GM18505 (cell line): ENCODE measurements around the gene RPL6.
"Not testable (repeated sequence)": the region's sequence is repeated elsewhere in the genome, so short reads cannot be mapped to it uniquely, and the experiment has no call there.

Source experiments
- ATAC-seq: cut with Tn5 transposase; IDR thresholded peaks from one replicate; pipeline ENCODE4 v1.9.1; 2021; ENCODE audit not compliant: unreplicated experiment
- POLR2A ChIP-seq: IDR thresholded peaks from 4 replicates; pipeline ENCODE4 v1.6.1; 2011; ENCODE audit warnings: borderline replicate concordance; ENCODE audit not compliant: insufficient read depth, insufficient read length; ENCODE audit errors: extremely low read depth

Gene RPL6

GRCh38 chr12:112431965-112432364, 22.6 kb upstream of the RPL6 start:
- no peak for TF ChIP-seq POLR2A

GRCh38 chr12:112430929-112431328, 21.5 kb upstream of the RPL6 start:
- TF ChIP-seq POLR2A: no peak
- no peak for ATAC-seq

More at GRCh38 chr12:112431965-112432364, 22.6 kb upstream of the RPL6 start:
- ATAC-seq: no peak

DNA sequence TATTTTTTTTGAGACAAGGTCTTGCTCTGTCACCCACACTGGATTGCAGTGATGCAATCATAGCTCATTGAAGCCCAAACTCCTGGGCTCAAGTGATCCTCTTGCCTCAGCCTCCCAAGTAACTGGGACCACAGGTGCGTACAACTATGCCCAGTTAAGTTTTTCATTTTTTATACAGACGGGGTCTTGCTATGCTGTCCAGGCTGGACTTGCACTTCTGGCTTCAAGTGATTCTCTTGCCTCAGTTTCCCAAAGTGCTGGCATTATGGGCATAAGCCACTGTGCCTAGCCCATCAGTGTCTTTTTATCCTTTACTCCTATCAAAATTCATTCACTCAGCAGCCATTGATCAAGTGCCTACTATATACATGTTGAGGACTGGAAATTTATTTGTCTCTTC, 18.4 kb upstream of the RPL6 start:
- TF ChIP-seq POLR2A: no peak
- no peak for ATAC-seq

DNA sequence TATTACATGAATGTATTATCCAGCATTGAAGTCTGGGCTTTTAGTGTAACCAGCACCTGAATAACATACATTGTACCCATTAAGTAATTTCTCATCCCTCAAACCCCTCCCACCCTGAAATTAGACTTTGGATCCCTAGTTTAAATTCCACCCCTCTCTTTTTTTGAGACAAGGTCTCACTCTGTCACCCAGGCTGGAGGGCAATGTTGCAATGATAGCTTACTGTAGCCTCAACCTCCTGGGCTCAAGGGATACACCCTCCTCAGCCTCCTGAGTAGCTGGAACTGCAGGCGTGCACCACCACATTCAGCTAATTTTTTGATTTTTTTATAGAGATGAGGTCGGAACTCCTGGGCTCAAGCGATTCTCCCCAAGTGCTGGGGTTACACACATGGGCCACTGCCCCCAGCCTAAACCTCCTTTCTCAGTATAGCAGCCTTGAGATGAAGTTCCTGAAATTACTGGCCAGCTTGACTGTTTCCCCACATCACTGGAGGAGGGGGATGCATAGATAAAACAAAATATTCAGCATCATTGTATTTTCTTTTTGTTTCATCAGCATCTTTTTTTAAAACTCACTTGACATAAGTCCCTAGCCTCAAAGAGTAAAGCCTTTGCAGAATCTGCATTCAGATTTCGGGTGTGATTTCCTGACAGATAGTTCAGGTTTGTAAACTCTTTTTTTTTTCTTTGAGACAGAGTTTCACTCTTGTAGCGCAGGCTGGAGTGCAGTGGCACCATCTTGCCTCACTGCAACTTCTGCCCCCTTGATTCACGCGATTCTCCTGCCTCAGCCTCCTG, 16.4 kb upstream of the RPL6 start:
- TF ChIP-seq POLR2A: no peak

DNA sequence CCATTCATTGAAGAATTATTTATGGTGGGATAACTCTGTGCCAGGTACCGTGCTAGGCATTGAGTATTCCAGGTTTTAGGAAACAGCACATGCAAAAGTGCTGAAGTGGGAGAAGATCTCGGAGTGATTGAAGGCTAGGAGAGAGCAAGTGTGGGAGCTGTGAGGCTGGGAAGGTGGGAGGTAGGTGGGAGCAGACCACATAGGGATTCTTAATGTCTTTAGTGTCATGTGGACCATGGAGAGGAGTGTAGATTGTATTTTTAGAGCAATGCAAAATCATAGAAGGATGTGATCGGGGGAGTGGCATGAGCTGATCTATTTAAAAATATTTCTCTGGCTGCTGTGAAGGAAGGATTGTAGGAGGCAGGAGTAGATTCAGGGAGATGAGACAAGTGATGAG, 14.7 kb upstream of the RPL6 start:
- no peak for ATAC-seq
- no peak for TF ChIP-seq POLR2A

More for the DNA sequence above, 16.4 kb upstream of the RPL6 start:
- ATAC-seq: no peak

DNA sequence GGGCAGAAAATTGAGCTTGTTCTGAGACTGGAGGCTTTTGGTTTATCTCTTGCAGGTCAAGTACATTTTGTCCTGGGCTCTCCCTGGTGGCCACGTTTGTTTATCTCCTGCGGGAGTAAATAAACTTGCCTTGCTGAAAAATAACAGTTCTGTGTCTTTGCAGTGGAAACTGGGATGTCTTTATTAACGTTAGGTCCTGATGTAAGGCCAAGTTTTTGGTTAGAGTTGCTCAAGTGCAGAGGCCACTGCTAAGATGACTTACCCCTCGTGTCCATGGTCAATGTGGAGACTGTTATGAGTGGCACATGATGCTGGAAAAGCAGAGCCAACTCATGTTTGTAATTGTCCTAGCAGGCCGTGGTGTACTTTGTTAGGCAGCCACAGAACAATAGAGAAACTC, 13.1 kb upstream of the RPL6 start:
- no peak for ATAC-seq
- no peak for TF ChIP-seq POLR2A

GRCh38 chr12:112421363-112421762, 12.0 kb upstream of the RPL6 start:
- ATAC-seq: no peak

GRCh38 chr12:112420740-112421139, 11.3 kb upstream of the RPL6 start:
- ATAC-seq: no peak
- TF ChIP-seq POLR2A: no peak

More at GRCh38 chr12:112421363-112421762, 12.0 kb upstream of the RPL6 start:
- no peak for TF ChIP-seq POLR2A

GRCh38 chr12:112419297-112420133, 10.1 kb upstream of the RPL6 start:
- TF ChIP-seq POLR2A: no peak
- ATAC-seq: peak; percentile 52

DNA sequence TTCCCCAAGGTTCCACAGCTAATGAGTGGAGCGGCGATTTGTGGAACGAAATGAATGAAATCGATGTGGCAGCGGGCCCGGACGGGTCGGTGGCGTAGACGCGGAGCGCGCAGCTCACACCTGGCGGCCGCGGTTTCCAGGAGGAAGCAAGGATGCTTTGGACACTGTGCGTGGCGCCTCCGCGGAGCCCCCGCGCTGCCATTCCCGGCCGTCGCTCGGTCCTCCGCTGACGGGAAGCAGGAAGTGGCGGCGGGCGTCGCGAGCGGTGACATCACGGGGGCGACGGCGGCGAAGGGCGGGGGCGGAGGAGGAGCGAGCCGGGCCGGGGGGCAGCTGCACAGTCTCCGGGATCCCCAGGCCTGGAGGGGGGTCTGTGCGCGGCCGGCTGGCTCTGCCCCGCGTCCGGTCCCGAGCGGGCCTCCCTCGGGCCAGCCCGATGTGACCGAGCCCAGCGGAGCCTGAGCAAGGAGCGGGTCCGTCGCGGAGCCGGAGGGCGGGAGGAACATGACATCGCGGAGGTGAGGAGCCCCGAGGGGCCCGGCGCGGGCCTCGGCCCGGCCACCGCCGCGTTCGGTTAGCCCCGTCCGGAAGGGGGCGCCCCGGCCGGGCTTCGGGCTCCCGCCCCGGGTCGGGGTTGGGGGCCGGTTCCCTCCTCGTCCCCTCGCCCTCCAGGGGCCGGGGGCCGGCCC, 9.3 kb upstream of the RPL6 start, which contains the start of gene PTPN11:
PTPN11 (plus strand) TSS at position 340 of the 689 bp plus-strand sequence; CDS start at position 505, 165 bp downstream.
- TF ChIP-seq POLR2A: peak; percentile 98
- peak; percentile 69 for ATAC-seq

- ATAC-seq: no peak
Measured at GRCh38 chr12:112418273-112418607, 8.8 kb upstream of the RPL6 start.

DNA sequence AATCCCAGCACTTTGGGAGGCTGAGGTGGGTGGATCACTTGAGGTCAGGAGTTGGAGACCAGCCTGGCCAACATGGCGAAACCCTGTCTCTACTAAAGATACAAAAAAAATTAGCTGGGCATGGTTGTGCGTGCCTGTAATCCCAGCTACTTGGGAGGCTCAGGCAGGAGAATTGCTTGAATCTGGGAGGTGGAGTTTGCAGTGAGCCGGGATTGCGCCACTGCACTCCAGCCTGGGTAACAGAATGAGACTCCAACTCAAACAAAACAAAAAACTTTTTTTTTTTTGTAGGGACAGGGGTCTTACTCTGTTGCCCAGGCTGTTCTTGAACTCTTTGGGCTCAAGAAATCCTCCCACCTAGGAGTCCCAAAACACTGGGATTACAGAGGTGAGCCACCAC, 6.1 kb upstream of the RPL6 start:
- ATAC-seq: not testable (repeated sequence)

More at GRCh38 chr12:112418273-112418607, 8.8 kb upstream of the RPL6 start:
- TF ChIP-seq POLR2A: no peak
